ENCODE data around the gene ALK.

GRCh38 chr2:29762239-29762638 is 159.1 kb downstream of the ALK start:
- TF ChIP-seq POLR2A (IDR thresholded peaks at IDR 0.05; ENCODE audit: low read length), result no peak
- no peak for TF ChIP-seq GATA1 (IDR thresholded peaks at IDR 0.05; ENCODE audit: low read depth, low read length)
